Gastroesophageal sphincter (tissue), 3 donors: ENCODE data around the gene ITGBL1.

ENCODE experiments used
- EP300 ChIP-seq: sonication (generic); formaldehyde crosslinking; IDR thresholded peaks from one replicate; pipeline ENCODE4 v1.6.1; 2017; ENCODE audit warnings: antibody characterized with exemption, mild to moderate bottlenecking
- POLR2AphosphoS5 ChIP-seq: sonication (generic); formaldehyde crosslinking; IDR thresholded peaks from one replicate; pipeline ENCODE4 v1.6.1; 2017; ENCODE audit warnings: antibody characterized with exemption
- TF ChIP-seq, protein P1 (sequence below), 4 experiments: fragments of 200-600 bp in 2 of 4; fragments of 450-650 bp in 2 of 4; sonication (generic) in 1 of 4; IDR thresholded peaks; one replicate each; pipeline ENCODE4 v1.5.1; 2017 to 2019; ENCODE audit warnings: antibody characterized with exemption in 4 of 4, mild to moderate bottlenecking in 2 of 4, moderate library complexity in 2 of 4

DNA sequence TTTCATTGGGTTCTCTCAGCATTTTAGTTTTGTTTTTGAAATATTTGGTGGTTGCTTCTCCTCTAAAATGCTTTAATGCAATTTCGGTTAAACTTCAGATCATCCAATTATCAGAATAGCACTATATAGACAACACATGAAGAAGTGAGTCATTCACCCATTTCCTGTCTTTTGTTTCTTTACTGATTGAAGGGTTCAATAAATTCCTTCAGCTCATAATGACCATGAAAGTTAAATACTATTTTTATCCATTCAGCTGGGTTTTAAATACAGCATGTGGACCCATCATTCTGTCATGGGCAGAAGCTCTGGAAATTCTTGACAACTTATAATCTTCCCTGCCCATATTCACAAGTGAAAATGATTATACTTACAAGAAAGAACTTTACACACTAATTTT lies 187.2 kb downstream of the ITGBL1 start:
- TF ChIP-seq, protein P1, sequence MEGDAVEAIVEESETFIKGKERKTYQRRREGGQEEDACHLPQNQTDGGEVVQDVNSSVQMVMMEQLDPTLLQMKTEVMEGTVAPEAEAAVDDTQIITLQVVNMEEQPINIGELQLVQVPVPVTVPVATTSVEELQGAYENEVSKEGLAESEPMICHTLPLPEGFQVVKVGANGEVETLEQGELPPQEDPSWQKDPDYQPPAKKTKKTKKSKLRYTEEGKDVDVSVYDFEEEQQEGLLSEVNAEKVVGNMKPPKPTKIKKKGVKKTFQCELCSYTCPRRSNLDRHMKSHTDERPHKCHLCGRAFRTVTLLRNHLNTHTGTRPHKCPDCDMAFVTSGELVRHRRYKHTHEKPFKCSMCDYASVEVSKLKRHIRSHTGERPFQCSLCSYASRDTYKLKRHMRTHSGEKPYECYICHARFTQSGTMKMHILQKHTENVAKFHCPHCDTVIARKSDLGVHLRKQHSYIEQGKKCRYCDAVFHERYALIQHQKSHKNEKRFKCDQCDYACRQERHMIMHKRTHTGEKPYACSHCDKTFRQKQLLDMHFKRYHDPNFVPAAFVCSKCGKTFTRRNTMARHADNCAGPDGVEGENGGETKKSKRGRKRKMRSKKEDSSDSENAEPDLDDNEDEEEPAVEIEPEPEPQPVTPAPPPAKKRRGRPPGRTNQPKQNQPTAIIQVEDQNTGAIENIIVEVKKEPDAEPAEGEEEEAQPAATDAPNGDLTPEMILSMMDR (IDR thresholded peaks at IDR 0.05), result no peak
- TF ChIP-seq POLR2AphosphoS5, result no peak
- no peak for TF ChIP-seq EP300
